Heart right ventricle (tissue), 16 donors: ENCODE results near the gene PLS1. TPM values are rescaled to one million over a fixed set of nuclear protein-coding genes. Genes with fewer than 3 reads are reported as not detected.

Experiments
- ATAC-seq, 8 donors: fragments of 200-7000 bp; cut with Tn5 transposase; one replicate each; pipeline ENCODE4 v1.9.1; 2020; ENCODE audit warnings: mild to moderate bottlenecking in 8 of 8, moderate library complexity in 8 of 8, moderate number of reproducible peaks in 1 of 8
- DNase-seq, 2 donors: peaks; one replicate each; pipeline ENCODE4 v3.0.0-alpha.2; 2020
- H3K27ac ChIP-seq, 10 donors: fragments of 200-600 bp; sonication (generic) in 2 of 10; one replicate each; pipeline versions ENCODE4 v1.5.0 to v1.8.0; 2020 to 2022; ENCODE audit warnings: mild to moderate bottlenecking in 3 of 10
- H3K27me3 ChIP-seq, 7 donors: fragments of 200-600 bp; one replicate each; pipeline ENCODE4 v1.8.0; 2021 to 2022; ENCODE audit warnings: mild to moderate bottlenecking in 2 of 7
- H3K36me3 ChIP-seq, 9 donors: fragments of 200-600 bp; sonication (generic) in 1 of 9; one replicate each; pipeline versions ENCODE4 v1.5.0 to v1.8.0; 2020 to 2022; ENCODE audit warnings: mild to moderate bottlenecking in 2 of 9
- H3K4me1 ChIP-seq, 9 donors: fragments of 200-600 bp; sonication (generic) in 1 of 9; one replicate each; pipeline versions ENCODE4 v1.5.0 to v1.8.0; 2020 to 2022; ENCODE audit warnings: mild to moderate bottlenecking in 4 of 9
- H3K4me3 ChIP-seq, 10 donors: fragments of 200-600 bp; sonication (generic) in 2 of 10; one replicate each; pipeline versions ENCODE4 v1.5.0 to v1.8.0; 2020 to 2022; ENCODE audit warnings: mild to moderate bottlenecking in 7 of 10, moderate library complexity in 2 of 10
- H3K9me3 ChIP-seq, 11 donors: fragments of 200-600 bp in 10 of 11; sonication (generic) in 2 of 11; one replicate each; pipeline versions ENCODE4 v1.5.0 to v1.8.0; 2013 to 2022; ENCODE audit warnings: mild to moderate bottlenecking in 2 of 11, control low read depth in 1 of 11, moderate library complexity in 1 of 11
- CTCF ChIP-seq, 9 donors: fragments of 200-600 bp; sonication (generic) in 2 of 9; IDR thresholded peaks; one replicate each; pipeline versions ENCODE4 v1.5.0 to v1.8.0; 2021 to 2022; ENCODE audit warnings: antibody characterized with exemption in 9 of 9, mild to moderate bottlenecking in 5 of 9, moderate library complexity in 1 of 9
- WGBS, 2 donors: extraction: QIAGEN DNeasy Blood & Tissue Kit; methylation state at CpG; one replicate each; pipeline ENCODE4 v1.1.7; 2013; ENCODE audit warnings: inconsistent platforms in 1 of 2; 5-methylcytosine and 5-hydroxymethylcytosine counted together
- intact Hi-C, 10 donors: fragments of 100-400 bp; cut with DNase I; formaldehyde crosslinking; loops; one replicate each; pipeline versions ENCODE4 v1.11.1 to v1.14.2; 2022
- polyA plus RNA-seq, 2 donors: library from polyadenylated mRNA; stranded (reverse); fragments of 200-250 nt; gene quantifications; one replicate each; pipeline ENCODE4 v1.2.3, GENCODE V29; 2013
- total RNA-seq, 10 donors: library from RNA; stranded (reverse); fragmentation: NEBNext Ultra II Directional in 3 of 10; extraction: Animal tissue kit (Norgen Biotek cat#: 25700) in 3 of 10; gene quantifications; one replicate each; pipeline versions ENCODE4 v1.2.1 to v1.2.4, GENCODE V29; 2021 to 2023
- donor health status: Arrhythmogenic right ventricular cardiomyopathy.
- donor health status: ischemic (EF 13 %, LVEDD 7.1; RV severe dilation, severe dysfunction).
- donor health status: healthy with polysubstance abuse.
- donor health status: DM: no; HTN: yes; CAD: no.
- donor health status: DM: no; HTN: no; CAD: no.
- donor health status: ischemic (EF 25% LVEDD 6.9; RV normal size, moderate dysfunction).
- donor health status: ischemic (EF 25% LVEDD 5.7; RV mildly dilated, moderate dysfunction).
- donor health status: healthy.
- donor health status: DM: yes; HTN: yes; CAD: no.
- donor health status: Ischemic cardiomyopathy.
- donor health status: ischemic (EF 35%, LVEDD 5.7; RV mildly dilated, moderate dysfunction).
- donor health status: nonischemic (EF 11% LVEDD 7.7; RV severe dilation, severe dysfunction).
- donor health status: DM: yes; HTN: yes; CAD: no.
- donor health status: PGD.
- donor health status: ischemic (EF 29% LVEDD 5.4; RV normal size, mild dysfunction).
- donor health status: nonischemic (EF 23%, LVEDD 6.1; RV moderate dilation, normal function).

The PLS1 gene
- total and polyA plus RNA-seq, 12 donors: 0.72 to 2.7 (median 1.5) TPM

DNA sequence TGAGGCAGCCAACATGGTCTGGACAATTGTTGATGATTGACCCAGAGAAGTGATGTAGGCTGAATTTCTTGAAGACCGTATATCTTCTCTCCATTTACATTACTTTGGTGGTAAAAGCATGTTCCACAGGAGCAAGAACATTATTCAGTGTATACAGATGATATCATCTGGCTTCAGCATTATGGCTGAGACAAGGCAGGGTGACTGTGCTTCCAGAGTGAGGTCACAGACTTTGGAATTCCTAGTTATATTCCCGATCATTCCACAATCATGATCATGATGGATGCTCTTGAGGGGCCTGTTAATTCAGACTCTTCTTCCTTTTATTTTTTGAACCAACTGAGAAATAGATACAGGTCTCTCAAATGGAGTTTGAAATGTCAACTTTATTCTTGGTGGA lies 19.0 kb downstream of the PLS1 start:
- DNase-seq (no peak), ATAC-seq (no peak)
- no peak for TF ChIP-seq CTCF (IDR thresholded peaks at IDR 0.05)
- Histone ChIP-seq H3K27ac (no peak overlapping the region), H3K36me3 (no peaks in the 10 kb centered on the region), H3K9me3 (no peaks in the 10 kb centered on the region), H3K4me3 (no peak overlapping the region), H3K27me3 (no peaks in the 10 kb centered on the region), H3K4me1 (no peaks in the 10 kb centered on the region)
- WGBS, 2 donors: 90 to 94% methylated on average over 2 of the region's 2 CpGs
- intact Hi-C loops: no loop called here

- no peak overlapping the region for H3K4me3 ChIP-seq
- no peak overlapping the region for H3K27ac ChIP-seq
- WGBS, 2 donors: 88 to 91% methylated on average over 3 of the region's 3 CpGs
- DNase-seq (no peak), ATAC-seq (no peak)
- no peaks in the 10 kb centered on the region for H3K9me3 ChIP-seq
- no peaks in the 10 kb centered on the region for H3K36me3 ChIP-seq
- H3K4me1 ChIP-seq: no peaks in the 10 kb centered on the region
- no peaks in the 10 kb centered on the region for H3K27me3 ChIP-seq
- intact Hi-C loops: no loop called here
- TF ChIP-seq CTCF (IDR thresholded peaks at IDR 0.05): no peak
Measured at GRCh38 chr3:142618917-142619461, 22.8 kb downstream of the PLS1 start.

DNA sequence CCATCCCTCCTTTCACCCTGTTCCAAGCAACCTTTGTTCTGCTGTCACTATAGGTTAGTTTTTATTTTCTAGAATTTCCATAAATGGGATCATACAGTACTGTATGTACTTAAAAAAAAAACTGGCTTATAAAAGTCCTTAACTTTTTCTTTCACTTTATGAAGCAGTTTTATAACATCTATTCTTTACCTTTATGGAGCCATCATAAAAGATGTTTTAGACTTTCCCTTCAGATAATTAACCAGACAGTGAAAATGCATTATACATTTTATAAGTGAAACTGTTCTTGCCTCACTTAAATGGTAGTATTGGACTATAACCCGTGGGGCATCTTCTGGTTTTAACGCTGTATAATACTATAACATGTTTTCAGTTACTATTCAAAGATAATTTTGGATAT lies 26.2 kb downstream of the PLS1 start:
- Histone ChIP-seq H3K9me3 (no peaks in the 10 kb centered on the region), H3K4me1 (peaks cover 0 to 3% (median 0%) of the 10 kb centered on the region in 9 donors), H3K27ac (no peak overlapping the region), H3K4me3 (no peak overlapping the region), H3K27me3 (no peaks in the 10 kb centered on the region), H3K36me3 (no peaks in the 10 kb centered on the region)
- 90 to 91% methylated on average over 2 of the region's 2 CpGs for WGBS, 2 donors
- ATAC-seq: no peak
- DNase-seq: no peak
- intact Hi-C loops: no loop called here
- TF ChIP-seq CTCF (IDR thresholded peaks at IDR 0.05): no peak

GRCh38 chr3:142623194-142623593 lies 27.0 kb downstream of the PLS1 start:
- Histone ChIP-seq H3K27ac (no peak overlapping the region), H3K36me3 (no peaks in the 10 kb centered on the region), H3K9me3 (no peaks in the 10 kb centered on the region), H3K4me3 (no peak overlapping the region), H3K4me1 (peaks cover 0 to 3% (median 0%) of the 10 kb centered on the region in 9 donors), H3K27me3 (no peaks in the 10 kb centered on the region)
- intact Hi-C loops: no loop called here
- TF ChIP-seq CTCF (IDR thresholded peaks at IDR 0.05): no peak
- ATAC-seq: no peak
- no peak for DNase-seq
